ENCODE measurements around the gene IFRD1. TPM values are rescaled to one million over a fixed set of nuclear protein-coding genes. Genes with fewer than 3 reads are reported as not detected.
A peak's percentile ranks its signal among the peaks of the same experiment; 100 is the strongest.

IFRD1 gene
- total RNA-seq, 1 donor from 2014 or later: 17.8 TPM

- DNase-seq (ENCODE audit: missing footprints) (no peak), ATAC-seq (no peak)
- intact Hi-C loops (cut with DNase I): no loop called here
Observed at GRCh38 chr7:112476390-112477052, 26.3 kb downstream of the IFRD1 start.

DNA sequence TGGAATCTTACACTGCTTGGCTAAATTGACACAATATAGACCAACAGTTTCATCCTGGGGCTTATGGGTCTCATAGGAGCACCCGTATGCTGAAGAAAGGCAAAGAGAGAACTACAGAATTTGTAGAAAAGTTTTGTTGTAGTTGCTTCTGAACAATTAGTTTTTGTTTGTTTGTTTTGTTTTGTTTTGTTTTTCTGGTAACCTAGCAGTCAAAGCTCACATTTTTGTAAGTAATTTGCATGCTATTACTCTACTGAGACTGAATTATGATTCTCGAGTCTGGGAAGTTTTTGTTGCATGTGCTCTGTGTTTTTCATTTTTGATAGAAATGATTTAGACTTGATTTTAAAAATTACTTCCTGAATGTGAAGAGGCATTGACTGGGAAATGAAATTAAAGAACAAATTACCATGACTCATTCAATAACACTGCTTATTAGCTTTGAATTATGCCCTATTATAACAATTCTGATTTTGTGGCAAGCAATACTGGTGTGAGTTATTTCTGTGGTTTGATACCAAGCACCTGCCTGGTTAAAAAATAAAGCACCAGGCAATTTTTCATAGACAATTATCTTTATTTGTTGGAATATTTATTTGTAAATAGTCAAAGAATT is 31.0 kb downstream of the IFRD1 start:
- intact Hi-C loops (cut with DNase I): no loop called here
- ATAC-seq: no peak

DNA sequence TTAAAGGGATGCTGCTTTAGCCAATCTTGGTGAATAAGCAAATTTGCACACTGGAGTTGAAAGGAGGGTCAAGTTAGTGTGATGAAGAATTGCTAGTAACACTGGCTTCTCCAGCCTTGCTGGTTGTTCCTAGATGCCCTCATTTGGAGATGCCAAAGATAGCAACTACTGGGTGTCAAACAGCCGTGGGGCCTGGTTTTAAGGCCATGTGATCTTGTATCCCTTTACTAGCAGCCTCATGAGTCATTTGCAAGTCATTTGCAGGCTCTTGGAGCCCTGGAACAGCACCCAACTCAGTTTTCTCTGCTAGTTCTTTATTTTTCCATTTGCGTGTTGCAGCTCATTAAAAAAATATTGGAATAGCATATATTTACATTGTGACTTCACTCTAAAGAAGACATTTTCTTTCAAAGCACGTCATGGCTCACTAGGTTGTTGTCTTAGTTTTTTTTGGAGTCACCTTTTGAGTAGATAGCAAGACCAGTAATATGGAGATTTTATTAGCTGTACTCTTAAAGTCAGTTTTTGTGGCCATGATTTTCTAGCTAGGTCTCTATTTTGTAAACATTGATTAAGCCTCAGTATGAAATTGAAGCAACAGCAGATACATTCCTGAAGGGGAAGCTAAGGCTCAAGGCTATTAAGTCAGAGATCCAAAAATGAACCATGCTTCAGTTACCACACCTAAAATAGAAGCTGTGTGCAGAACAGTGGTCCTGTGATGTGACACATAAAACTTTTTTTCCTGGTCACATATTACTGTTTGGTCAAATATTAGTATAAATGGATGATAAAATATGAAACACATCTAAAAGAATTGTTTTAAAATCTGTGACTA is 31.8 kb downstream of the IFRD1 start:
- intact Hi-C loops (cut with DNase I): no loop called here

More for the DNA sequence above, 31.0 kb downstream of the IFRD1 start:
- no peak for DNase-seq (ENCODE audit: missing footprints)

GRCh38 chr7:112484671-112485167 is 34.5 kb downstream of the IFRD1 start:
- ATAC-seq (peak; percentile 58), DNase-seq (ENCODE audit: missing footprints) (no peak)
- intact Hi-C loops (cut with DNase I): no loop called here

More for the DNA sequence above, 31.8 kb downstream of the IFRD1 start:
- DNase-seq (ENCODE audit: missing footprints) (no peak), ATAC-seq (peak; percentile 37)

- intact Hi-C loops (cut with DNase I): no loop called here
- DNase-seq (ENCODE audit: missing footprints) (no peak), ATAC-seq (no peak)
Observed at GRCh38 chr7:112485766-112486165, 35.5 kb downstream of the IFRD1 start.

GRCh38 chr7:112487457-112488263 is 37.4 kb downstream of the IFRD1 start:
- DNase-seq (ENCODE audit: missing footprints): no peak
- intact Hi-C loops (cut with DNase I): no loop called here
- no peak for ATAC-seq

- DNase-seq (ENCODE audit: missing footprints) (no peak), ATAC-seq (no peak)
- intact Hi-C loops (cut with DNase I): no loop called here
Observed at GRCh38 chr7:112488264-112488552, 37.9 kb downstream of the IFRD1 start.

GRCh38 chr7:112492186-112492585 is 41.9 kb downstream of the IFRD1 start:
- intact Hi-C loops (cut with DNase I): no loop called here
- ATAC-seq (no peak), DNase-seq (ENCODE audit: missing footprints) (no peak)

DNA sequence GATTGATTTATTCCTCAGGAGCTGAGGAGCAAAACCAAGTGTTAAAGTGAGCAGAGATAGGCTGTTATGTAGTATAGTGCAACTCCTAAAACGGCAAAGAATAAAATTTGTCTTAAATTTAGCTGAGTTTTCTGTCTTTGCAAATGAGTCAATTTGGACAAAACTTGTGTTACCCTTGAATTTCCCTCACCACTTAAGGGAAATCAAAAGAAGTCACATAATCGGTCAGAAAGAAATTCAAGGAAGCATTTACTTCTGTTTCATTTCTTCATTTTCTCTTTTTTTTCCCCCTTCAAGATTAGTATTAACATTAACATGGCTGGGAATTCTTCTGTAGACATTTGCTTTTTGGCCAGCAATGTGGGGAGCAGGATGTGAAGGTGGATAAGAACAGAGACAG is 44.4 kb downstream of the IFRD1 start:
- ATAC-seq (no peak), DNase-seq (ENCODE audit: missing footprints) (no peak)
- intact Hi-C loops (cut with DNase I): loop anchor here (5.0 kb wide), 2 partner anchors 82 to 742 kb away; no protein-coding TSS in a partner anchor

GRCh38 chr7:112495156-112495788 is 45.0 kb downstream of the IFRD1 start:
- ATAC-seq (no peak), DNase-seq (ENCODE audit: missing footprints) (no peak)
- intact Hi-C loops (cut with DNase I): loop anchor here (5.0 kb wide), 2 partner anchors 83 to 743 kb away; no protein-coding TSS in a partner anchor

DNA sequence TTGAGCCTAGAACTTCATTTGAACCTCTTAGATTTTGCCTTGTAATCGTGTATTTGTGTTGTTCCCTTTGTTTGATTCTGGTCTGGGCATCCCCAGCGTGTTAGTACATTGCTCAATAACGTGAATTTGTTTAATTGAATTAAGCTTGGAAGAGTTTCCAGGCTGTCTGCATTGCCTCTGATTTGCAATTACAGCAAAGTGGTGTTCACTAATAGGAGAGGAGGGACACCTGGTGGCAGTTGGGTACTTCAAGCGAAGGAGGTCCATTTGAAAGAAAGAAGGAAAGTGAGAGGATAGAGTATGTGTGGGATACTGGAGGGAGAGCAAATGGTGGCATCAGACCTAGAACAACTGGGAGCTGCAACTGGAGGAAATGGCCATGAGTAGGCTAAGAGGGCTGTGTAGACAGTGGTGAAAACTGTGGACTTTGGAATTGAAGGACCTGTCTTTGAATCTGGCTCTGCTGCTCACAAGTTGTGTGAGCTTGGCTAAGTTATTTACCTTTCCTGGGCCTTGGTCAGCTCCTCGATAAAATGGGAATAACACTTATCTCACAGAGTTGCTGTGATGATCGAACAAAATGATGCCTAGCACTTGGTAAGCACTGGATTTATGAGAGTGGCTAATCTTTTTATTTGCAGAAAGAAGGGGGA is 45.7 kb downstream of the IFRD1 start:
- intact Hi-C loops (cut with DNase I): loop anchor here (5.0 kb wide), 2 partner anchors 84 to 744 kb away; no protein-coding TSS in a partner anchor
- DNase-seq (ENCODE audit: missing footprints) (no peak), ATAC-seq (peak; percentile 88)

DNA sequence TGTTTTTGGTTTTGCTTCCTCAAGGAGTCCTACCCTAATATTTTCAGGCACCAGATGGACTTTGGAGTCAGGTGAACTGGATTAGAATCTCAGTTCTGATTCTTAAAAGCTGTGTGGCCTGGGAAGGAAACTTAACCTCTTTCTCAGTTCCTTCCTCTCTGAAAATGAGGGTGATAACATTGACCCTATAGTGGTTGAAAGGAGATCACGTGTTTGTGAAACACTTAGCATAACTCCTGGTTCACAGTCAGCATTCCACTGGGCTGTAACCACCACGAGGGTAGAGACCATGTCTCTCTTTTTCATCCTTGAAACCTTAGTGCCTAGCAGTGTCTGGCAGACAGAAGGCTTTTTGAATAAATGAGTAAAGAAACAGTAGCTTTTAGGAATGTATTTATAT is 47.2 kb downstream of the IFRD1 start:
- DNase-seq (ENCODE audit: missing footprints) (no peak), ATAC-seq (no peak)
- intact Hi-C loops (cut with DNase I): loop anchor here (5.0 kb wide), 2 partner anchors 85 to 745 kb away; no protein-coding TSS in a partner anchor

GRCh38 chr7:112500619-112501018 is 50.4 kb downstream of the IFRD1 start:
- DNase-seq (ENCODE audit: missing footprints) (no peak), ATAC-seq (no peak)
- intact Hi-C loops (cut with DNase I): no loop called here

- DNase-seq (ENCODE audit: missing footprints): no peak
- intact Hi-C loops (cut with DNase I): no loop called here
- ATAC-seq: no peak
Observed at GRCh38 chr7:112501801-112502503, 51.7 kb downstream of the IFRD1 start.

DNA sequence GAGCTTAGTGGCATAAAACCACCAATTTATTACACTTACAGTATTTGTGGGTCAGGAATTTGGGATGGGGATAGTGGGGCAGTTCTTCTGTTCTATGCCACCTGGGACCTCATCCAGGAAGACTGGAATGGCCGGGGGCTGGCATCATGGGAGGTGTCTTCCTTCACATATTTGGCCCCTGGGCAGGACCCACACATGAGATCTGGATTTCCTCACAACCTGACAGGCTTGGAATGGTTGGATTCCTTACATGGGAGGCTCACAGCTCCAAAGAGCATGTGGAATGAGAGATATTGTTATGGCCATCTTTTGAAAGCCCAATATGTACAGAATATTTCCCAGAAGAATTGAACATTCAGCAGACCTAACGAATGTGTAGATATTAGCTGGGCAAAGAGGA is 52.4 kb downstream of the IFRD1 start:
- intact Hi-C loops (cut with DNase I): no loop called here

GRCh38 chr7:112503361-112503972 is 53.2 kb downstream of the IFRD1 start:
- ATAC-seq (no peak), DNase-seq (ENCODE audit: missing footprints) (no peak)
- intact Hi-C loops (cut with DNase I): no loop called here

More for the DNA sequence above, 52.4 kb downstream of the IFRD1 start:
- ATAC-seq: no peak
- no peak for DNase-seq (ENCODE audit: missing footprints)
